Measurements from ENCODE around the gene FKBP2.
A peak's percentile ranks its signal among the peaks of the same experiment; 100 is the strongest.

FKBP2 gene

DNA sequence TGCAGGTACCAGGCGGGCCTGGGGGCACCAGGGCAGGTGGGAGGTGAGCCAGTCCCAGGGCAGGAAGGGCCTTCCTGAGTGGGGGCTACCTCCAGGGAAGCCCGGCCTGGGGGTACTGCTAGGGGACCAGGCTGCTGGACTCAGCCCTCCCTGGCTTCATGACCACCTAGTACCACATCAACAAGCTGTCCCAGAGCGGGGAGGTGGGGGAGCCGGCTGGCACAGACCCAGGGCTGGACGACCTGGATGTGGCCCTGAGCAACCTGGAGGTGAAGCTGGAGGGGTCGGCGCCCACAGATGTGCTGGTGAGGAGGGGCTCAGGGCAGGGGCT lies 21.6 kb upstream of the FKBP2 start:
- no peak for DNase-seq (ENCODE audit: low read depth in 2 of 2)

DNA sequence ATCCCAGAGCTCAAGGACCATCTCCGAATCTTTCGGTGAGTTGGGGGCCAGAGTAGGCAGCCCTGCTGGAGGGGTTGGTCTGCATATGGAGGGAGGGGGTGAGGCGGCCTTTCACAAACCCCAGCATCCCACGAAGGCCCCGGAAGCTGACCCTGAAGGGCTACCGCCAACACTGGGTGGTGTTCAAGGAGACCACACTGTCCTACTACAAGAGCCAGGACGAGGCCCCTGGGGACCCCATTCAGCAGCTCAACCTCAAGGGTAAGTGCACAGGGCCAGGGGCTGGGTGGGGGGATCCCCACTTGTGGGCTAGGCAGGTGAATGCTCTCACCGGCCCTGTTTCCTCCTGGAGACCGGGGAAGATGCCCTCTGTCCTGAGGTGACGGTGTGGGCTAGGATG lies 21.1 kb upstream of the FKBP2 start:
- no peak for DNase-seq (ENCODE audit: low read depth in 2 of 2)

- DNase-seq (ENCODE audit: low read depth in 2 of 2): no peak
These were observed 20.6 kb upstream of the FKBP2 start for GRCh38 chr11:64220271-64220670.

GRCh38 chr11:64220798-64221197 lies 20.1 kb upstream of the FKBP2 start:
- no peak for DNase-seq (ENCODE audit: low read depth in 2 of 2)

- no peak for DNase-seq (ENCODE audit: low read depth in 2 of 2)
These were observed 18.3 kb upstream of the FKBP2 start for GRCh38 chr11:64222651-64223000.

DNA sequence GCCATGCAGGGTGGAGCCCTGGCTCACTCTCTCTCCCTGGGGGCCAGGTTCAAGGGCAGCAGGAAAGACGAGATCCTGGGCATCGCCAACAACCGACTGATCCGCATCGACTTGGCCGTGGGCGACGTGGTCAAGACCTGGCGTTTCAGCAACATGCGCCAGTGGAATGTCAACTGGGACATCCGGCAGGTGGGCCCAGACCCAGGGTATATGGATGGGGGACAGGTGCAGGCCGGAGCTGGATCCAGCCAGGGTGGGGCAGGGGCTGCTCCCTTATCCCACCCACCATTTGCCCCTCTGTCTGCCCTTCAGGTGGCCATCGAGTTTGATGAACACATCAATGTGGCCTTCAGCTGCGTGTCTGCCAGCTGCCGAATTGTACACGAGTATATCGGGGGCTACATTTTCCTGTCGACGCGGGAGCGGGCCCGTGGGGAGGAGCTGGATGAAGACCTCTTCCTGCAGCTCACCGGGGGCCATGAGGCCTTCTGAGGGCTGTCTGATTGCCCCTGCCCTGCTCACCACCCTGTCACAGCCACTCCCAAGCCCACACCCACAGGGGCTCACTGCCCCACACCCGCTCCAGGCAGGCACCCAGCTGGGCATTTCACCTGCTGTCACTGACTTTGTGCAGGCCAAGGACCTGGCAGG lies 17.8 kb upstream of the FKBP2 start:
- no peak for DNase-seq (ENCODE audit: low read depth in 2 of 2)

GRCh38 chr11:64224151-64224890 lies 16.6 kb upstream of the FKBP2 start:
- no peak for DNase-seq (ENCODE audit: low read depth in 2 of 2)

DNA sequence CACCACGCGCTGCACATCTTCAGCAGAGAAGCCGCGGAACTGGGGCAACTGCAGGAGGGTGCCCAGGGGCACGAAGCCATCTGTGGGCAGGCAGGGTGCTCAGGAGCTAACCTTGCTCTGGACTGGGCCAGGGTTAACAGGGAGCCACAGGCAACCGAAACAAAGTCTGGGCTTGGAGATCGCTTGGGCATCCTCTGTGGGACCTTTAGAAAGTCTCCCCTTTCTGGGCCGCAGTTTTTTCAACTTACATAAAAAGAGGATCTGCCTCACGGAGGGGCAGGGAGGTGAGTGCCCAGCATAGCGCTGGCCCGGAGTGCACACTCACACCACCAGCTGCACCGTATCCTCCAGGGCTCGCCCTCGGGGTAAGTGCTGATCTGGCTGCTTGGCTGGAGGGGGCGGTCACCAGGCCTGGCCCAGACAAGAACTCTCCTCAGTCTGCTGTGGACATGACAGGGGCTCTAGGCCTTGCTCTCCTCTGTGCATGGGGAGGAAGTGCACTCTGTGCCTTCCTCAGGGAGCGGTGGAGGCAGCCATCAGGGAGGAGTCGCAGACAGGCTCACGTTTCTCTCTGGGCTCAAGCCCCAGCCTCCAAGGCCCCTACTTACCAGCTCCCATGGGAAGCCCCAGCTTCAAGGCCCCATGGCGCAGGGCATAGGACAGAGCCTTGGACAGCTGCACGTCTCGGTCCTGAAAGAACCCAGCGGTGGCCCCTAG lies 15.8 kb upstream of the FKBP2 start:
- DNase-seq (ENCODE audit: low read depth in 2 of 2): no peak

DNA sequence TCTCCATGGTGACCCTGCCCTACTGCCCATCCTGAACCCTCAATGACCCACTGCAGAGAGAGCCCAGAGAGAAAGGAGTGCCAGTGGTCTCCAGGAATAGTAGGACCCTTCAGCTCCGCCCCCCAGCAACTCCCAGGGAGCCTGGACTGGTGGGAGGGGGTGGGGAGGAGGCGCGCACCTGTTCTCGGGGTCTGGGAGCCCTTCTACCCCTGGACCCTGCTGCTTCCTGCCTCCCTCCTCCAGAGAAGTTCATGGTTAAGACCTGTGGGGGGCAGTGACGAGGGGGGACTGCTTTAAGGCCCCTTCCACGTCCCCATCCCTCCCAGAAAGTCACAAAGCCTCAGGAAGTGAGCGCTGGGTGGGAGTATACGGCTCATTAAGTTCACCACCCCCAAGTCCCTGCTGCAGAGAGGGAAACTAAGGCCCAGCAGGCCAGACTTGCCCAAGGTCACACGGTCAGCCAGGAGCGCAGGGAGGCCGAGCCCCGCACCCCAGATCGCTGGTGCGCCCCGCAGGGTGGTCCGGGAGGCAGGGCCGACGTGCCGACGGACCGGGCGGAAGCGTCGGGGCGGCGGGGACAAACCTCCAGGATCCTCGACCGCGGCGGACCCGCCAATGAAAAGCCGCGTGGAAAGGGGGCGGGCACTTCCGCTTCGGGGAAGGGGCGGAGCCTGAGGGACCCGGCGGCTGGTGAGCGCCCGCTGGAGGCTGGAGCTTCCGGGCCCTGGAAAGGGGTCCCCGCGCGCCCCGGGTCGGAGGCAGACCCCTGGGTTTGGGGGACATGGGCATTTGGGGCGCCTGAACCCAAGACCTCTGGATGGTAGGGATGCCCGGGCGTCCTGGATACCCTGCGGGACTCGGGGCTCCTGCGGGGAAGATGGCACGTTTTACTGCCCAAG lies 15.0 kb upstream of the FKBP2 start, which contains the start of the genes NUDT22 and TRPT1:
NUDT22 (plus strand) TSS at position 667 of the 899 bp plus-strand sequence. CDS start 379 bp downstream, outside the sequence.
TRPT1 (minus strand) TSS at position 579 of the 899 bp plus-strand sequence; CDS start at position 253, 326 bp downstream.
- DNase-seq (ENCODE audit: low read depth in 2 of 2): peak; percentile 83 to 95

GRCh38 chr11:64226507-64227051 lies 14.3 kb upstream of the FKBP2 start:
- no peak for DNase-seq (ENCODE audit: low read depth in 2 of 2)

GRCh38 chr11:64227405-64227956 lies 13.4 kb upstream of the FKBP2 start:
- DNase-seq (ENCODE audit: low read depth in 2 of 2): no peak

GRCh38 chr11:64229090-64229743 lies 11.7 kb upstream of the FKBP2 start:
- no peak for DNase-seq (ENCODE audit: low read depth in 2 of 2)

DNA sequence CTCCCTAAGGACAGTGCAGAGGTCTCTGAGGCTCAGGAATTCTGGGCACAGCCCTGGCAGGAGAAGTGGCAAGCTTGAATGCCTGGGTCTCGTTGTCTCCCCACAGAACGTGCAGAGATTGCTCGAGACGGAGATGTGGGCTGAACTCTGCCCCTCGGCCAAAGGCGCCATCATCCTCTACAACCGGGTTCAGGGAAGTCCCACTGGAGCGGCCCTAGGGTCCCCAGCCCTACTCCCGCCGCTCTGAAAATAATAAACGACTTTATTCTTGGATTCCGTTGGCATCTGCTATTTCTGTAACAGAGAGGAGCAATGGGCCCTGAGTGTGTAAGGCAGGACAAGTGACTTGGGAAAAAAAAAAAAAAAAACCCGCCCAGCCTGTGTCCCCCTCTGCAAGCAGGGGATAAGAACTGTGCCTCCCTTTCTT lies 11.1 kb upstream of the FKBP2 start:
- DNase-seq (ENCODE audit: low read depth in 2 of 2): no peak

- DNase-seq (ENCODE audit: low read depth in 2 of 2): peak; percentile 68 to 87
These were observed 10.5 kb upstream of the FKBP2 start, which contains the start of gene DNAJC4 for GRCh38 chr11:64230171-64230984. Gene DNAJC4, plus strand, starts transcription at chr11:64230548. Its CDS starts 307 bp downstream, at chr11:64230855.

DNA sequence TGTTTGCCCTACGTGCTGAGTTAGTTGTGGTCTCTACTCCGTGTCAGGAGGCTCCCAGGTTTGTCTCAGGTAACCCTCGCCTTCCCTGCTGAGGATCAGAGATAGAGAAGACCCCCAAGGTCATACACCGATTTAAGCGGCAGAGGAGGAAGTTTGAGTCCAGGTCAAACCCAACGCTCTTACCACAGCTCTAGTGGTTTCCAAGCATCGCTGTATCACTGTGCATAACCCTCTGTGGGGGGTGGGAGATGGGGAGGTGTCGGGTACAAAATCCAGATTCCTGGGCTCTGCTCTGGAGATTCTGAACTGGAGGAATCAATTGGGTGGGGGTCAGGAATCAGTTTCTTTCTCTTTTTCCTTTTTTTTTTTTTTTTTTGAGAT lies 9.9 kb upstream of the FKBP2 start:
- no peak for DNase-seq (ENCODE audit: low read depth in 2 of 2)

DNA sequence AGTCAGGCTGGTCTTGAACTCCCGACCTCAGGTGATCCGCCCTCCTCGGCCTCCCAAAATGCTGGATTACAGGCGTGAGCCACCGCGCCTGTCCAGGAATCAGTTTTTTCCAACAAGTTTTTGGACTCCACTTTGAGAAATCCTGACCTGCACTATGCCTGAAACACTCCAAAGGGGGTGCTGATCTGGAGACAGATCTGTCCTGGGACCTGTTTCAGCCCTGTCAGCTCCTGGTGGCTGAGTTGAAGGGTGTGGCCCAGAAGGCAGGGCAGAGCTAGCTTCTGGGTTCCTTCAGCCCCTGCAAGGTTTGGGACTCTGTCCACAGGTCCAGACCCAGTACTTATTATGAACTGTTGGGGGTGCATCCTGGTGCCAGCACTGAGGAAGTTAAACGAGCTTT lies 9.3 kb upstream of the FKBP2 start:
- no peak for DNase-seq (ENCODE audit: low read depth in 2 of 2)

DNA sequence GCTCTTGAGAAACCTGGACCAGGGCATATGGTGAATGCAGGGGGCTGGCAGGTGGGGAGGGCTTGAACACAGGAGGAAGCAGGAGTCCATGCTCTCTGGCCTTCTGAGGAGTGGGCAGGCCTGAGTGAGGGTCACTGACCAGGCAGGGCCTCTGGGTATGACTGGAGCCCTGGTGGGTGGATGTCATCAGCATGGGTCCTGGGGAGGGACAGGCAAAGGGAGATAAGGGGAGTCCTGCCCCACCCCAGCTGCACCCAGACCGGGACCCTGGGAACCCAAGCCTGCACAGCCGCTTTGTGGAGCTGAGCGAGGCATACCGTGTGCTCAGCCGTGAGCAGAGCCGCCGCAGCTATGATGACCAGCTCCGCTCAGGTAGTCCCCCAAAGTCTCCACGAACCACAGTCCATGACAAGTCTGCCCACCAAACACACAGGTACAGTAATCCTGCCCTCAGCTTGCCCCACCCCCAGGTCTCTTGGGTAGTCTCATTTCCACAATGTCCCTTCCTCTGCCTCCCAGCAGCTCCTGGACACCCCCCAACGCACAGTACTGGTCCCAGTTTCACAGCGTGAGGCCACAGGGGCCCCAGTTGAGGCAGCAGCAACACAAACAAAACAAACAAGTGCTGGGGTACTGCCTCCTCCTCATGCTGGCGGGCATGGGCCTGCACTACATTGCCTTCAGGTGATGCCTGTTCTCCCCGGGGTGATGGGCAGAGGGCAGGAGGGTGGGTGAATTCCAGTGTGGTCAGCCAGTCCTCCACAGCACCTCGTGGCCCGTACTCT lies 8.5 kb upstream of the FKBP2 start:
- no peak for DNase-seq (ENCODE audit: low read depth in 2 of 2)

DNA sequence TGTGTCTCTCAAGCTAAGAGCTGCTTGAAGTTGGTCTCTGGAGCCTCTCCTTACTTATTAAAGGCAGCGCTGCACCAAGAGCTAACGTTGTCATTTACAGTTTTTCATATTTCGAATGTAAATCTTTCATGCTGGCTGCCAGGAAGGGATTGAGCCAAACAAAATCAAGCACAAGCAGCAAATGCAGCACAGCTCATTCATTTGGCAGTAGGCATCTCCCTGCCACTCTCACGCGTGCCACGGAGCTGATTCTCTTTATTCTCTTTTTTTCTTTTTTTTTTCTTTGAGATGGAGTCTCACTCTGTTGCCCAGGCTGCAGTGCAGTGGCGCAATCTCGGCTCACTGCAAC lies 8.0 kb upstream of the FKBP2 start:
- DNase-seq (ENCODE audit: low read depth in 2 of 2): no peak
